HepG2 (cell line): ENCODE data around the gene TPRG1.

ENCODE experiments used
- ATF6 ChIP-seq: sonication (generic); formaldehyde crosslinking; conservative IDR thresholded peaks from 2 replicates; pipeline ENCODE4 v1.4.0; 2020; ENCODE audit warnings: missing genetic modification reagents
- CTCF ChIP-seq: sonication (generic); formaldehyde crosslinking; IDR thresholded peaks from 2 replicates; pipeline ENCODE4 v1.5.0; 2020; ENCODE audit warnings: mild to moderate bottlenecking, missing genetic modification reagents, moderate library complexity
- HDAC2 ChIP-seq: sonication (generic); formaldehyde crosslinking; IDR thresholded peaks from 2 replicates; pipeline ENCODE4 v1.4.0; 2020; ENCODE audit warnings: missing genetic modification reagents
- NPAS2 ChIP-seq: sonication (generic); formaldehyde crosslinking; IDR thresholded peaks from 2 replicates; pipeline ENCODE4 v1.8.0; 2022; ENCODE audit warnings: mild to moderate bottlenecking, missing genetic modification reagents, borderline replicate concordance
- PATZ1 ChIP-seq: sonication (generic); formaldehyde crosslinking; IDR thresholded peaks from 2 replicates; pipeline ENCODE4 v1.4.0; 2020; ENCODE audit warnings: missing genetic modification reagents
- ZNF136 ChIP-seq: sonication (generic); formaldehyde crosslinking; IDR thresholded peaks from 2 replicates; pipeline ENCODE4 v1.8.1; 2022; ENCODE audit warnings: low read depth, mild to moderate bottlenecking, moderate library complexity, missing genetic modification reagents

- TF ChIP-seq ZNF136 (CRISPR knock-in tag) (no peak), ATF6 (CRISPR knock-in tag) (no peak), NPAS2 (CRISPR knock-in tag) (no peak), HDAC2 (CRISPR knock-in tag) (no peak), CTCF (CRISPR knock-in tag) (no peak), PATZ1 (CRISPR knock-in tag) (no peak)
These were observed 173.2 kb downstream of the TPRG1 start for GRCh38 chr3:189344996-189345395.
